GM23248 (cell line): Measurements from ENCODE around the gene CRYGC. TPM values are rescaled to one million over a fixed set of nuclear protein-coding genes. Genes with fewer than 3 reads are reported as not detected.

Experiments used
- DNase-seq: peaks from one replicate; pipeline ENCODE4 v3.0.0-alpha.2; 2015
- H2AFZ ChIP-seq: fragments of 200-600 bp; sonication (generic); 2 replicates; pipeline ENCODE4 v1.6.1; 2016; ENCODE audit warnings: antibody characterized with exemption
- H3F3A ChIP-seq: fragments of 200-600 bp; sonication (generic); 2 replicates; pipeline ENCODE4 v1.6.1; 2016; ENCODE audit warnings: mild to moderate bottlenecking, antibody characterized with exemption, mixed run types; ENCODE audit not compliant: insufficient read depth
- H3K27ac ChIP-seq: fragments of 200-600 bp; sonication (generic); 2 replicates; pipeline ENCODE4 v1.5.1; 2016; ENCODE audit warnings: mild to moderate bottlenecking
- H3K27me3 ChIP-seq: fragments of 200-600 bp; sonication (generic); replicated peaks from 2 replicates; pipeline ENCODE4 v1.6.1; 2016; ENCODE audit warnings: mild to moderate bottlenecking; ENCODE audit not compliant: insufficient read depth
- H3K36me3 ChIP-seq: fragments of 200-600 bp; sonication (generic); 2 replicates; pipeline ENCODE4 v1.6.1; 2016; ENCODE audit warnings: low read depth, mild to moderate bottlenecking
- H3K4me1 ChIP-seq: fragments of 200-600 bp; sonication (generic); 2 replicates; pipeline ENCODE4 v1.6.1; 2016; ENCODE audit warnings: mild to moderate bottlenecking; ENCODE audit not compliant: insufficient read depth
- H3K4me2 ChIP-seq: fragments of 200-600 bp; sonication (generic); one replicate; pipeline ENCODE4 v1.6.1; 2016; ENCODE audit warnings: mild to moderate bottlenecking; ENCODE audit not compliant: unreplicated experiment
- H3K4me3 ChIP-seq: fragments of 200-600 bp; sonication (generic); 2 replicates; pipeline ENCODE4 v1.5.1; 2016; ENCODE audit warnings: mild to moderate bottlenecking
- H3K79me2 ChIP-seq: fragments of 200-600 bp; sonication (generic); 2 replicates; pipeline ENCODE4 v1.6.1; 2016; ENCODE audit warnings: mild to moderate bottlenecking; ENCODE audit not compliant: insufficient read depth
- H3K9ac ChIP-seq: fragments of 200-600 bp; sonication (generic); 2 replicates; pipeline ENCODE4 v1.6.1; 2016; ENCODE audit warnings: mild to moderate bottlenecking
- H3K9me2 ChIP-seq: fragments of 200-600 bp; sonication (generic); 2 replicates; pipeline ENCODE4 v1.6.1; 2016; ENCODE audit warnings: mixed run types, mild to moderate bottlenecking, moderate library complexity; ENCODE audit not compliant: insufficient read depth
- H3K9me3 ChIP-seq: fragments of 200-600 bp; sonication (generic); one replicate; pipeline ENCODE4 v1.6.1; 2017; ENCODE audit warnings: low read depth
- H4K20me1 ChIP-seq: fragments of 200-600 bp; sonication (generic); 2 replicates; pipeline ENCODE4 v1.6.0; 2016; ENCODE audit not compliant: insufficient read depth
- EZH2 ChIP-seq: fragments of 200-600 bp; sonication (generic); IDR thresholded peaks from 2 replicates; pipeline ENCODE4 v1.6.1; 2018; ENCODE audit warnings: antibody characterized with exemption, mild to moderate bottlenecking; ENCODE audit not compliant: insufficient read depth, poor library complexity, severe bottlenecking
- EZH2phosphoT487 ChIP-seq: fragments of 200-600 bp; sonication (generic); IDR thresholded peaks from 2 replicates; pipeline ENCODE4 v1.6.1; 2018; ENCODE audit warnings: antibody characterized with exemption, moderate library complexity, mild to moderate bottlenecking, low read depth; ENCODE audit not compliant: insufficient read depth
- WGBS, 2 experiments: methylation state at CpG; one replicate each; pipeline ENCODE4 v1.1.6; 2015 to 2017; ENCODE audit warnings: low lambda C conversion rate in 2 of 2, low coverage in 1 of 2; ENCODE audit errors: missing lambda C conversion rate in 2 of 2; 5-methylcytosine and 5-hydroxymethylcytosine counted together
- in situ Hi-C: fragments of 300-500 bp; cut with MboI; formaldehyde crosslinking; loops from 2 replicates; pipeline ENCODE4 v1.15.0; 2020
- polyA plus RNA-seq: library from polyadenylated mRNA; unstranded; fragments of >200 nt; fragmentation: Nextera tagmentation; extraction: Ambion mirVana; gene quantifications from 2 replicates; pipeline ENCODE4 v1.2.1, GENCODE V29; 2016
- total RNA-seq: library from RNA; depleted of rRNA; stranded (reverse); fragments of >200 nt; shearing (Covaris generic); gene quantifications from 2 replicates; pipeline ENCODE4 v1.2.3, GENCODE V29; 2014

Gene CRYGC
- total and polyA plus RNA-seq, 2 experiments from 2014 or later = not detected

DNA sequence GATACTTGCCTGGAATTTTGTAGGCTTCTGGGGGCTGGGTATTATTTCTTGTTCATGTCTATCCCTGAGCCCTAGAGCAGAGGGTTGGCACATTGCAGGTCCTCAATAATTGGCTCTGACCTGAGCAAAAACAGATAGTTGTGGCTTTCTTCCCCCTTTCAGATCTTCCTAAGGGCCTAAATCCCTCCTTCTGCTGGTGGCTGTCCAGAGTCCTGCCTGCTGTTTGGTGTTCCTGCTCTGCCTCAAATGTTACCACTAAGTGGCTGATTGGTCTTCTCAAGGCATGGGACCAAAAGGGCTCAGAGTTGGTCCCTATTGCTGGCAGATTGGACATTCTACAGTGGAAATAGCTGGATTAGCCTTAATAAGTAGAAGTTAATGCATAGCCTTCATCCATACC lies 17.4 kb upstream of the CRYGC start:
- H3K4me3 ChIP-seq = no peak overlapping the region
- H3K9me3 ChIP-seq = no peaks in the 10 kb centered on the region
- no peak overlapping the region for H3K9ac ChIP-seq
- no peak for TF ChIP-seq EZH2
- no peak for TF ChIP-seq EZH2phosphoT487
- no peak overlapping the region for H3K27ac ChIP-seq
- in situ Hi-C loops = no loop called here
- H3F3A ChIP-seq = no peaks in the 10 kb centered on the region
- H3K27me3 ChIP-seq = no peaks in the 10 kb centered on the region; the same call in 1 of the 2 replicates
- no peaks in the 10 kb centered on the region for H3K9me2 ChIP-seq
- no peaks in the 10 kb centered on the region for H3K36me3 ChIP-seq
- no peak for DNase-seq
- no peaks in the 10 kb centered on the region for H3K79me2 ChIP-seq
- H2AFZ ChIP-seq = no peak overlapping the region
- no peak overlapping the region for H3K4me2 ChIP-seq
- no peaks in the 10 kb centered on the region for H4K20me1 ChIP-seq
- H3K4me1 ChIP-seq = no peaks in the 10 kb centered on the region

DNA sequence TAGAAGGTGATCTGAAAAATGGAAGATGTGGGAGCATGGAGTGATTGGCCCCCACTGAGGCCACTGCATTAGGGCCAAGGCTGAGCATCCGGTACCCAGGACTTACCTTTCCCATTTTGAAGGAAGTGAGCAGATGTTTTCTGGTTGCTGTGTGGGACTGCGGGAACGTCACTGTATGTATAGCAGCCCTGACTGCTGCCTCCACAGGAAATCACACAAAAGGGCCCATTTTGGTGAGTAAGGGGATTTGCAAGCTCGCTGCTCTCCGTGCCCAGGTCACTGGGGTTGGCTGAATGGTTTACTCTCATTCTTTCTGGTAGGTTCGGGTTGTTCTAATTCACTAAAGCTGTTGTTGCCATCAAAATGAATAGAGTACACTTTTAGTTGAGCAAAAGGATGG lies 16.4 kb upstream of the CRYGC start, which contains the start of gene CRYGB:
Gene CRYGB (minus strand): TSS at position 153 of the 400 bp plus-strand sequence. CDS start 38 bp downstream, at position 115.
- Histone ChIP-seq H3K9ac (no peak within 1 kb of the TSS), H3K27ac (no peak within 1 kb of the TSS), H3K79me2 (no peaks in the 10 kb centered on the region), H3K4me1 (no peaks in the 10 kb centered on the region), H2AFZ (no peak within 1 kb of the TSS), H3K4me2 (no peak within 1 kb of the TSS), H3F3A (no peaks in the 10 kb centered on the region), H4K20me1 (no peaks in the 10 kb centered on the region), H3K9me3 (no peaks in the 10 kb centered on the region), H3K27me3 (no peaks in the 10 kb centered on the region; the same call in 1 of the 2 replicates), H3K4me3 (no peak within 1 kb of the TSS), H3K36me3 (no peaks in the 10 kb centered on the region), H3K9me2 (no peaks in the 10 kb centered on the region)
- in situ Hi-C loops = no loop called here
- no peak for TF ChIP-seq EZH2phosphoT487
- 24 to 29% methylated on average over 6 of the region's 6 CpGs for WGBS, 2 experiments
- DNase-seq = no peak

DNA sequence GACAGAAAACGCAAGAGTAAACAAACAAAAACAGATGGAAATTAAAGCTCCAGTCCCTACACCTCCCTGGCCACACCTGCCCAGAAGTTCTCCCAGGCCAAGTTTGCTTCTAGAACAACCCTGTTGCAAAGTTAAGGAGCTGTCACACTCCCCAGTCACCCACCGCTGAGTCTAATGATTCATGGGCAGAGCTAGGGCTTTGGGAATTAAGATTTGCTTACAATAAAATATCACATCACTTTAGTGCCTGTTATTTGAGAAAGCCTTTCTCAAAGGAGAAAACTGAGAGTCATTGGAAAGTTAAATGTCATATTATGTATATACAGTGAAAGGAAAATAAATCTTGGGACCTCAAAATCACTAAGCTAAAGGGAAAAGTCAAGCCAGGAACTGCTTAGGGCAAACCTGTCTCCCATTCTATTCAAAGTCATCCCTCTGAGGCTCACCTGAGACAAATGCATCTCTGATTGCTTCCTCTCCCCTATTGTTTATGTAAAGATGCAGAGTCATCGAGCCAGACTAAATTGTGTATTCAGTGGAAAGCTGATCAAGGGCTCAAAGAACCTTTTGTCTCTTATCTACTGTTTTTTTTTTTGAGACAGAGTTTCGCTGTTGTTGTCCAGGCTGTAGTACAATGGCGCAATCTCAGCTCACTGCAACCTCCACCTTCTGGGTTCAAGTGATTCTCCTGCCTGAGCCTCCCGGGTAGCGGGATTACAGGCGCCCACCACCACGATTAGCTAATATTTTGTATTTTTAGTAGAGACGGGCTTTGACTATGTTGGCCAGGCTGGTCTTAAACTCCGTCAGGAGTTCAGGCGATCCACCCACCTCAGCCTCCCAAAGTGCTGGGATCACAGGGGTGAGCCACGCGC lies 13.5 kb upstream of the CRYGC start:
- in situ Hi-C loops = no loop called here
- no peak for DNase-seq
- Histone ChIP-seq H4K20me1 (no peaks in the 10 kb centered on the region), H3K9ac (no peak overlapping the region), H3K36me3 (no peaks in the 10 kb centered on the region), H3K9me3 (no peaks in the 10 kb centered on the region), H3K9me2 (no peaks in the 10 kb centered on the region), H3K79me2 (no peaks in the 10 kb centered on the region), H3K27me3 (no peaks in the 10 kb centered on the region), H3K4me1 (no peaks in the 10 kb centered on the region), H3F3A (no peaks in the 10 kb centered on the region), H3K4me2 (no peak overlapping the region), H3K27ac (no peak overlapping the region), H2AFZ (no peak overlapping the region), H3K4me3 (no peak overlapping the region)
- TF ChIP-seq EZH2phosphoT487 = no peak
- 48 to 52% methylated on average over 12 of the region's 14 CpGs for WGBS, 2 experiments

DNA sequence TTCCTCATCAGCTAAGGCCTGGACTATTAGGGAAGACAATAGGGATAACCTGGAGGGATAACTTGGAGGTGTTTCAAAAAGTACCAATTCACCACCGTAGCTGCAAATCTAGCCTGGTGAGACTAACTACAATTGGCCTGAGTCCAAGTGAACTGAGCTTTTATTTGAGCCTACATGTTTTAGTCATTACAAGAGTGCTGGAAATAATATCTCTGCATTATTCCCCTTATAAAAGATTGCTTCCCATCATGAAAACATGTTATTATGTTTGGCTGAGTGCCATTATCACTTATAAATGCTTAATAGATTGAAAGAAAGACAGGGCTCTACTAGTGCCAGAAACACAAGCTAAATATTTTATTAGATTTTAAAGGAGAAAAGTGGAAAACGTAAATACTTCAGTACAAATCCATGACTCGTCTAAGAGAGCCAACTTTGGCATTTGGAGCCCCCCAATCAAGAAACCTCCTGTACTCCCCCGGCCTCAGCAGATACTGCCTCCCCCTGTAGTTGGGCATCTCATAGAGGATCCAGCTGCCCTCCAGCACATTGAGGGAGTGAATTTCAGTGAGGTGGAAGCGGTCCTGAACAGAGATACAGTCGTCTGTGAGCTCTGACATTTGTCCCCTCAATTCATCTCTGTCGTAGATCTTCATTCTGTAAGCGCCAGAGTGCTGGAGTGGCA lies 12.8 kb upstream of the CRYGC start:
- H3K36me3 ChIP-seq = no peaks in the 10 kb centered on the region
- H4K20me1 ChIP-seq = no peaks in the 10 kb centered on the region
- H3K27me3 ChIP-seq = no peaks in the 10 kb centered on the region
- in situ Hi-C loops = no loop called here
- no peak overlapping the region for H3K4me3 ChIP-seq
- no peaks in the 10 kb centered on the region for H3K9me2 ChIP-seq
- no peaks in the 10 kb centered on the region for H3F3A ChIP-seq
- no peaks in the 10 kb centered on the region for H3K4me1 ChIP-seq
- WGBS, 2 experiments = 8% methylated on average over 8 of the region's 8 CpGs
- peak; percentile 22 for DNase-seq
- no peak overlapping the region for H2AFZ ChIP-seq
- no peak overlapping the region for H3K4me2 ChIP-seq
- no peaks in the 10 kb centered on the region for H3K79me2 ChIP-seq
- no peak for TF ChIP-seq EZH2
- no peak for TF ChIP-seq EZH2phosphoT487
- no peak overlapping the region for H3K27ac ChIP-seq
- no peak overlapping the region for H3K9ac ChIP-seq
- no peaks in the 10 kb centered on the region for H3K9me3 ChIP-seq
